Motor neuron (in vitro differentiated cells): Measurements from ENCODE around the gene TAS2R1. TPM values are rescaled to one million over a fixed set of nuclear protein-coding genes. Genes with fewer than 3 reads are reported as not detected.

Experiments
- ATAC-seq, 8 experiments: fragments of 200-7000 bp; cut with Tn5 transposase; replicated peaks in 6 of 8; 2 replicates each; pipeline ENCODE4 v1.8.0; 2021; ENCODE audit warnings: mild to moderate bottlenecking in 8 of 8, moderate library complexity in 8 of 8
- H3K27ac ChIP-seq, 2 donors: fragments of 250-450 bp; sonication (Bioruptor Pico); 2 replicates each; pipeline ENCODE4 v1.9.0; 2021; ENCODE audit warnings: antibody characterized with exemption in 2 of 2, mild to moderate bottlenecking in 2 of 2, moderate library complexity in 1 of 2
- H3K4me1 ChIP-seq, 2 donors: fragments of 250-450 bp; sonication (Bioruptor Pico); replicated peaks in 1 of 2; 2 replicates each; pipeline ENCODE4 v1.6.1; 2021; ENCODE audit warnings: antibody characterized with exemption in 2 of 2, mild to moderate bottlenecking in 2 of 2, moderate library complexity in 1 of 2
- H3K4me3 ChIP-seq, 5 donors: fragments of 250-450 bp; sonication (Bioruptor Pico); 2 replicates each; pipeline ENCODE4 v1.9.0; 2021; ENCODE audit warnings: antibody characterized with exemption in 5 of 5, mild to moderate bottlenecking in 5 of 5, moderate library complexity in 4 of 5
- WGBS, 10 experiments: fragments of 450-650 bp; shearing (Covaris generic); methylation state at CpG; one replicate each; pipeline ENCODE4 v1.0.0; 2022; 5-methylcytosine and 5-hydroxymethylcytosine counted together
- in situ Hi-C, 9 experiments: fragments of 400-800 bp; cut with MboI; loops; one replicate each; pipeline ENCODE4 v1.15.0; 2021; ENCODE audit warnings: low sequenced_read_pairs in 9 of 9, low pct_unique_long_range_greater_than_20kb in 2 of 9; ENCODE audit not compliant: unreplicated experiment in 9 of 9
- total RNA-seq, 8 experiments: library from RNA; unstranded; fragments of 300-600 nt; gene quantifications; 2 replicates each; pipeline versions ENCODE4 v1.2.3 to v1.2.4, GENCODE V29; 2022

TAS2R1 gene, protein sequence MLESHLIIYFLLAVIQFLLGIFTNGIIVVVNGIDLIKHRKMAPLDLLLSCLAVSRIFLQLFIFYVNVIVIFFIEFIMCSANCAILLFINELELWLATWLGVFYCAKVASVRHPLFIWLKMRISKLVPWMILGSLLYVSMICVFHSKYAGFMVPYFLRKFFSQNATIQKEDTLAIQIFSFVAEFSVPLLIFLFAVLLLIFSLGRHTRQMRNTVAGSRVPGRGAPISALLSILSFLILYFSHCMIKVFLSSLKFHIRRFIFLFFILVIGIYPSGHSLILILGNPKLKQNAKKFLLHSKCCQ
- 1 to 10 TPM in 2 of 8 experiments, under 1 TPM in 4, not detected in 2; 0.11 to 2.1 (median 0.28) TPM for total RNA-seq

DNA sequence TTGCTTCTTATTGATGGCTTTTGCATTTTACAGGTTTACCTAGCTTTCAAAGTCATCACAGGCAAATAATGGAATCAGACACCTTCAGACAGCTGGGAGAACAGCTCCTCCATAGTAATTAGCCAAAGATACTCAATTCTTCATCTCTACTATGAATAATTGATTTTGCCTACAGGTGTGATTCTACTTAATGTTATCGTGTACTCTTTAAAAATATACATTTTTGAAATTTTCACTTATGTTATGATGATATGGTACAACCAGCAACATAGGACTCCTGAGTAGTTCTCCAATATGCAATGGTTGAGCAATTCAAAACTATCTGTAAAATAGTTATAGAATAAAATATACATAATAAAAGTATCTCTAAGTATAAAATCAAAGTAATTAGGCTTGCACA is at the start of gene TAS2R1:
Gene TAS2R1, minus strand, starts transcription at position 101 of the 400 bp plus-strand sequence. CDS start 319 bp downstream, outside the sequence.
- 40 to 100% (median 100%) methylated on average over 1 of the region's 1 CpG; no CpG with 5 or more reads in 3 of the 10 experiments for WGBS, 10 experiments
- peaks cover 0 to 3% of the 10 kb centered on the region in 2 donors for H3K4me1 ChIP-seq
- in situ Hi-C loops: no loop called here
- no peak within 1 kb of the TSS for H3K27ac ChIP-seq
- H3K4me3 ChIP-seq: no peak within 1 kb of the TSS
- ATAC-seq: no peak

DNA sequence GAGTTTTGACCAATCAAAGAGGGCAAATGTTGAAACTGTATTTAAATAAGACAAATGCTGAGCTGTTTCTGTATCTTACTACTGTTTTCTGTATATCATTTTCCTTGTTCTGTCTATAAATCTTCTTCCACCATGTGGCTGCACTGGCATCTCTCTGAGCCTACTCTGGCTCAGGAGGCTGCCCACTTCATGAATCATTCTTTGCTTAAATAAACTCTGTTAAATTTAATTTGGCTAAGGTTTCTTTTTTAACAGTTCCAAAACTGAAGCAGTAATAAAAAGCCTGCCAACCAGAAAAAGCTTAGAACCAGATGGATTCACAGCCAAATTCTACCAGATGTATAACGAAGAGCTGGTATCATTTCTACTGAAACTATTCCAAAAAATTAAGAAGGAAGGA is 40.2 kb upstream of the TAS2R1 start:
- 0% methylated on average over 1 of the region's 1 CpG; no CpG with 5 or more reads in 6 of the 10 experiments for WGBS, 10 experiments
- H3K27ac ChIP-seq: no peak overlapping the region
- no peak for ATAC-seq
- H3K4me1 ChIP-seq: no peaks in the 10 kb centered on the region
- no peak overlapping the region for H3K4me3 ChIP-seq
- in situ Hi-C loops: no loop called here

DNA sequence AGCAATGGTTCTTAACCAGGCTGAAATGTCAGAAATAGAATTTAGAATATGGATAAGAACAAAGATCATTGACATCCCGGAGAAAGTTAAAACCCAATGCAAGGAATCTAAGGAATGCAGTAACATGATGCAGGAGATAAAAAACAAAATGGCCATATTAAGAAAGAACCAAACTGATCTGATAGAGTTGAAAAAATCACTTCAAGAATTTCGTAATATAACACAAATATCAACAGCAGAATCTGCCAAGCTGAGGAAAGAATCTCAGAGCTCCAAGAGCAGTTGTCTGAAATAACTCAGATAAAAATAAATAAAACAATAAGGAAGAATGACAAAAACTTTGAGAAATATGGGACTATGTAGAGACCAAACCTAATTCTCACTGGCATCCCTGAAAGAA is 37.8 kb upstream of the TAS2R1 start:
- WGBS, 10 experiments: 25 to 93% (median 71%) methylated on average over 1 to 2 of the region's 2 CpGs
- ATAC-seq: no peak
- Histone ChIP-seq H3K4me3 (no peak overlapping the region), H3K4me1 (no peaks in the 10 kb centered on the region), H3K27ac (no peak overlapping the region)
- in situ Hi-C loops: no loop called here

DNA sequence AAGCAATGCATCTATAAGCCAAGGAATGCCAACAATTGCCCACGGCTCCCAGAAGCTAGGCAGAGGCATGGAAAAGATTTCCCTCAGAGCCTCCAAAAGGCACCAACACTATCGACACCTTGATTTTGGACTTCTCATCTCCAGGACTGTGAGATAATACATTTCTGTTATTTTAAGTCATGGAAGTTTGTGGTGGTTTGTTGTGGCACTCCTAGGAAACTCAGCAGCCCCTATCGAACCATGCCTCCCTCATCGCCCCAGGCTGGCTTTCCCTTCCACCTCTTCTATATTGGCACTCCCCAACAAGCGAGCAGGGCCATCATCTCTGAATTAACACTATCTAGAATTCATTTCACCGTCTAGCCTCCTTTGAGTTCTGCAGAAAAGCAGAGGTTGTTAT is 33.7 kb upstream of the TAS2R1 start:
- Histone ChIP-seq H3K4me3 (no peak overlapping the region), H3K4me1 (no peaks in the 10 kb centered on the region), H3K27ac (no peak overlapping the region)
- in situ Hi-C loops: no loop called here
- no peak for ATAC-seq
- WGBS, 10 experiments: 57 to 100% (median 82%) methylated on average over 1 to 6 of the region's 6 CpGs; no CpG with 5 or more reads in 1 of the 10 experiments

DNA sequence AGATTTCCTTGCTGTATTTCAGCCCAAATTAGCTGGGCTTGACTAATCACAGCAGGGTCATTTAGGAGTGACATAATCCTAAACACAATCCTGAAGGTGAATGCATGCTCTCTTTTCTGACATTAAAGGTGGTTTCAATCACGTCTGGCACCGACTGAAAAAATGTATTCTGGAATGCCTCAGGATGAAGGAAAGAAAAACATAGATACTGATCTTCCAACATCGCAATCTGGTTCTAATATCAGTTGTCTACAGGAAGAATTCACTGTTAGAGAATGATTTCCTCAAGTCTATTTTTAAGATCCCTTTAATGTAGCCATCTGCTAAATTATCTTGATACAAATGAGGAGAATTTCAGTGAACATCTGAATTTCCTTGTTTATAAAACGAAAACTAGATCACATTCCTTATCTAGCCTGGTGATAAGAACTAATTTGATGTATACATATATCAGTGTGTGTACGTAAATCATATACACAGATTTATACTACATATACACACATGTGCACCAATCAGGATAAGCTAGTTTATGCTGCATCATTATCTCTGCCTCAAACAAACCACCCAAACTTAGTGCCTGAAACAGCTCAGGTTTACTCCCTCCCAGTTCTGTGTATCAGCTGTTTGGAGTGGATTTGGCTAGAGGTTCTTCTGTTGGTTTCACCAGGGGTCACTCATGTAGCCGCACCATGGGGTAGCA is 31.3 kb upstream of the TAS2R1 start:
- no peak overlapping the region for H3K27ac ChIP-seq
- WGBS, 10 experiments: 55 to 100% (median 81%) methylated on average over 1 to 6 of the region's 6 CpGs; no CpG with 5 or more reads in 1 of the 10 experiments
- no peak overlapping the region for H3K4me3 ChIP-seq
- H3K4me1 ChIP-seq: no peaks in the 10 kb centered on the region
- in situ Hi-C loops: no loop called here
- no peak for ATAC-seq

DNA sequence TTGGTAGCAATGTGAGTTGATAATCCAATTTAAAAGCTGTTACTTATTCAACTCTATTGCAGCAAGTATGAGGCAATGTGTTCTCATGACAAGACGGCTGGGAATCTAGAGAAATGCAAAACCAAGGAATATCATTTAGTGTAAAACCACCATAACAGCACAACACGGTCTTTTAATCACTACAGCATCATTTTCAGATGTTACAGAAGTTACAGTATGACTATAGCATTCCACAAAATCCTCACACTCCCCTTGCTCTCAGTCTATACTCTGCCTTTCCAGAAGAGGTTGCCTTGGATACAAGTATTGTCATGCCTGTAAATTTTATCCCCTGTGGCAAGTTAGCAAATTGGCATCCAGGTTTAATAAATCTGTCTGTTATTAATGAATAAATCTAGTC is 28.6 kb upstream of the TAS2R1 start:
- no peak overlapping the region for H3K27ac ChIP-seq
- no peaks in the 10 kb centered on the region for H3K4me1 ChIP-seq
- no peak overlapping the region for H3K4me3 ChIP-seq
- ATAC-seq: peak in 2 of 8 experiments; percentile 16 to 56
- 0 to 100% (median 82%) methylated on average over 1 to 2 of the region's 2 CpGs; no CpG with 5 or more reads in 3 of the 10 experiments for WGBS, 10 experiments
- in situ Hi-C loops: no loop called here

DNA sequence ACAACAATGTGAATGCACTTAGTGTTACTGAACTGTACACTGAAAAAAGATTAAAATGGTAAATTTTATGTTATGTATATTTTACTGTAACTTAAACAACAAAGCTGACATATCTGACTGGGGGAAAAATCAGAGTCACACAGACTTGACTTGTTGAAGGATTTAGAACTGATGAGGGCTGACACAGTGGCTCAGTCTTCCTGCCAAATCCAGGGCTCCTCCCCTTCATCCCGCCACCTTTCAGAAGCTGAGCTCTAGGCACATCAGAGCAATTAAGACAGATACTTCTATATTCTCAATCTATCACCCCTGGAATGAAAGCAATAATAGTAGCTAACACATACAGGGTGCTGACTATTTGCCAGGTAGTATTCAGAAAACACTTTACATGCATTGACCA is 27.7 kb upstream of the TAS2R1 start:
- no peak overlapping the region for H3K27ac ChIP-seq
- in situ Hi-C loops: no loop called here
- no peak overlapping the region for H3K4me3 ChIP-seq
- ATAC-seq: no peak
- 67 to 100% (median 89%) methylated on average over 1 of the region's 1 CpG; no CpG with 5 or more reads in 5 of the 10 experiments for WGBS, 10 experiments
- H3K4me1 ChIP-seq: no peaks in the 10 kb centered on the region

DNA sequence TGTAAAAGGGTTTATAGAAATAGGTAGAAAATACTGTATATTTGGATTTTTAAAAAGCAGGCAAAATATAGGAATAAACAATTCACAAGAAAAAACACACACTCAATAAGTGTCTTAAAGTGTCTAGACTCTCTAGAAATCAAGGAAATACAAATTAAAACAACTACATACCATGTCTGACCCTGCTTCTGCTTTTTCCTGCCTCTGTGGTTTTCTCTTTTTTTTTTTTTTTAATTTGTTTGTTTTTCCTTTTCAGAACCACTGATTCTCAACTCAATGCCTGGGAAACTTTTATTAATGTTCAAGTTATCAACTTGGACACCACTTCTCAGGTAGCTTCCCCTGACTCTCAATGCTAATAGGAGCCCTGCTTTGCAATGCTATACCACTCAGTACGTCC is 25.5 kb upstream of the TAS2R1 start:
- no peaks in the 10 kb centered on the region for H3K4me1 ChIP-seq
- in situ Hi-C loops: no loop called here
- ATAC-seq: no peak
- no peak overlapping the region for H3K4me3 ChIP-seq
- H3K27ac ChIP-seq: no peak overlapping the region
- 80 to 100% (median 100%) methylated on average over 1 of the region's 1 CpG; no CpG with 5 or more reads in 3 of the 10 experiments for WGBS, 10 experiments

DNA sequence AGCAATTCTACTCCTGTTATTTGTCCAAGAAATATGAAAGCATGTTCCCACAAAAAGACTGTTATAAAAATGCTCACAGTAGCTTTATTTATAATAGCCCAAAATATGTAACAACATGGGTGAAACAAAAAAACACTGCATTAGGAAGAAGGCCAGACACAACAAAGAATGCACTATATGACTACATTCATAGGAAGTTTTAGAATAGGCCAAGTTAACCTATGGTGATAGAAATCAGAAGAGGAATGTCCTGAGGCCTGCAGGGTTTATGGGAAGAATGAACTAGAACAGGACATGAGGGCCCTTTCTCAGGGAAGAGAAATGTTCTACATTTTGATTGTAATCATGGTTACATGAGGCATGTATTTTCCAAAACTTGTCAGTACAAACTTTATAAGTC is 24.7 kb upstream of the TAS2R1 start:
- Histone ChIP-seq H3K4me3 (no peak overlapping the region), H3K4me1 (no peaks in the 10 kb centered on the region), H3K27ac (no peak overlapping the region)
- in situ Hi-C loops: no loop called here
- no peak for ATAC-seq

DNA sequence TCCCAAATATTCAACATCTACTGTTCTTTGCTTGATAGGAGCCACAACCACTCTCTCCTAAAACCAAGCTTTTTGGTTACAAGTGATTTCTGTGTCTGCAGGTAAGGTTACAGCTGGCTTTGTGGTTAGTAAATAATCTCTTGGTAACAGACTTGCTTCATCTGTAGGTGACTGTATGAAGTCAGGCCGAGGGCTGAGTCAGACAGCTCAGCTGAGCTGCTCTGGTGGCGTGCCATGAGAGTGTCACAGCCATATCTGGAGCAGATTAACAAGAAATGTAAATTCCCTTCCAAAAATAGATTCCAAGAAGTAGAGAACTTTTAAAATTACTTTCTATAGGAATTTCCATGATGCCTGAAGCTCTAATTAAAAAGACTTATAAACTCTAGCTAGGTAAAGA is 23.7 kb upstream of the TAS2R1 start:
- 0 to 90% (median 42%) methylated on average over 1 to 2 of the region's 2 CpGs; no CpG with 5 or more reads in 2 of the 10 experiments for WGBS, 10 experiments

DNA sequence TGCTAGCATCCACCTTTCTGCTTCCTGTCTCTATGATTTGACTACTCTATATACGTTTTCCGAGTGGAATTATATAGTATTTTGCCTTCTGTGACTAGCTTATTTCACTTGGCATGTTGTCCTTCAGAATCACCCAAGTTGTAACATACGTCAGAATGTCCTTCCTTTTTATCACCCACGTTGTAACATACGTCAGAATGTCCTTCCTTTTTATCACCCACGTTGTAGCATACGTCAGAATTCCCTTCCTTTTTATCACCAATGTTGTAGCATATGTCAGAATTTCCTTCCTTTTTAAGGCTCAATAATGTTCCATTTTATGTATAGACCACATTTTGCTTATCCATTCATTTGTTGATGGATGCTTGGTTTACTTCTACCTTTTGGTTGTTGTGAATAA is 22.9 kb upstream of the TAS2R1 start:
- H3K4me1 ChIP-seq: no peaks in the 10 kb centered on the region
- H3K27ac ChIP-seq: no peak overlapping the region
- no peak for ATAC-seq
- no peak overlapping the region for H3K4me3 ChIP-seq
- in situ Hi-C loops: no loop called here
- WGBS, 10 experiments: 80 to 100% (median 91%) methylated on average over 2 to 7 of the region's 7 CpGs

More for the DNA sequence above, 23.7 kb upstream of the TAS2R1 start:
- ATAC-seq: peak in 6 of 8 experiments; percentile 44 to 97 (median 87)
- in situ Hi-C loops: no loop called here
- Histone ChIP-seq H3K27ac (no peak overlapping the region), H3K4me3 (no peak overlapping the region), H3K4me1 (no peaks in the 10 kb centered on the region)

DNA sequence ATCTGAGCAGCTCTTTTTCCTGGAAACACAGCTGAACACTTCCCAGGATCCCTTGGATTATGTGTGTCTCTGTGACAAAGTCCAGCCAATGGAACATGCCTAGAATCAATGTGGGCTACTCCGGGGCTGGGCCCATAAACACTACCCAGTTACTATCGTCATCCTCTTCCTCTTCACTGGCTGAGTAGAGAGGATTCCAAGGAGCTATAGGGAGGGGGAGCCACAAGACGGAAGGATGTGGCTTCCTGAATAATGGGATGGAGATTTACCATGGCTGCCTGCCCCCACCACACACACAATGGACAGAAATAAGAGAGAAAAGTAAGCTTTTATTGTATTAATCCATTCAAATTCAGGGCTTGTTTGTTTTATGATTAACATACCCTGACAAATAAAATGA is 22.1 kb upstream of the TAS2R1 start:
- in situ Hi-C loops: no loop called here
- WGBS, 10 experiments: 76 to 100% (median 94%) methylated on average over 1 to 3 of the region's 3 CpGs; no CpG with 5 or more reads in 5 of the 10 experiments
- ATAC-seq: peak in 1 of 8 experiments; percentile 41
- H3K4me1 ChIP-seq: no peaks in the 10 kb centered on the region
- H3K4me3 ChIP-seq: no peak overlapping the region
- H3K27ac ChIP-seq: no peak overlapping the region

DNA sequence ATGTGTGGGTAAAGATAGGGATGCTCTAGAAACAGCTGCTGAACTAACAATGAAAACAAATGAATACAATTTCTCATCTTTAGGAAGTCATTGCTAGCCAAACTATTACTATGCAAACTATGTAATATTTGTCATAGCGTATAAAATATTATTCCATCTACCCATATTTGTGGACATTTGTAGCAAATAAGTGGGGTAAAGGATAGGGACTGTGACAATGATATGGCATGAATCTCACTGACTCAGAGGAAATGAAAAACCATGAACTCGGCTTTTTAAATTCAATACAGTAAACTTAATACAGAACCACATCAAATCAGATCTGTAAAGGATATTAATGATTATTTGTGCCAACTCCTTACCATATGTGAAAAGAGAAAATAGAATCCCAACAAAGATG is 16.7 kb upstream of the TAS2R1 start:
- peaks cover 2 to 6% of the 10 kb centered on the region in 2 donors for H3K4me1 ChIP-seq
- no peak overlapping the region for H3K27ac ChIP-seq
- WGBS, 10 experiments: 33 to 100% (median 90%) methylated on average over 1 to 2 of the region's 2 CpGs; no CpG with 5 or more reads in 1 of the 10 experiments
- no peak overlapping the region for H3K4me3 ChIP-seq
- in situ Hi-C loops: no loop called here
- no peak for ATAC-seq
